HepG2 (cell line): ENCODE results near the gene WSCD2. TPM values are rescaled to one million over a fixed set of nuclear protein-coding genes. Genes with fewer than 3 reads are reported as not detected.

Source experiments
- ATAC-seq: fragments of 200-7000 bp; cut with Tn5 transposase; 3 replicates; pipeline ENCODE4 v1.9.1; 2020; ENCODE audit warnings: mild to moderate bottlenecking, moderate library complexity
- BruUV-seq: library from RNA; stranded (reverse); fragments of 400-500 nt; replicated peaks from 2 replicates; lab custom pipeline; 2021; lab: Mats Ljungman, UMichigan
- CTCF ChIA-PET: fragments of 300-600 bp; formaldehyde crosslinking; extraction: SDS; loops from one replicate; lab custom pipeline; 2021; ENCODE audit warnings: low total read pairs, inconsistent platforms, low intra/inter-chr PET ratio; lab: Yijun Ruan, JAX
- POLR2A ChIA-PET: fragments of 350-600 bp; sonication (Branson Sonifier 250); formaldehyde crosslinking; loops from one replicate; lab custom pipeline; 2020; ENCODE audit warnings: antibody characterized with exemption, inconsistent platforms; lab: Yijun Ruan, JAX
- DNase-seq: peaks from one replicate; pipeline ENCODE4 v3.0.0-alpha.2; 2015; ENCODE audit warnings: low spot score
- FAIRE-seq: peaks from 3 replicates; lab custom pipeline; 2011; peaks lifted over from hg19 to GRCh38; lab: Jason Lieb, UNC
- H2AFZ ChIP-seq: one replicate; pipeline ENCODE4 v1.6.1; 2011; ENCODE audit warnings: low read length, inconsistent platforms
- H3K27ac ChIP-seq: fragments of 300-600 bp; 3 replicates; pipeline ENCODE4 v1.8.0; 2011; ENCODE audit warnings: mixed run types, mild to moderate bottlenecking, mixed read lengths, low read length, inconsistent platforms; ENCODE audit not compliant: insufficient read depth; ENCODE audit errors: extremely low read length
- H3K27me3 ChIP-seq, 2 experiments: fragments of 200-600 bp in 1 of 2; 2 replicates in 1 of 2; 3 replicates in 1 of 2; pipeline versions ENCODE4 v1.6.0 to v1.8.0; 2011; ENCODE audit warnings: low read length in 2 of 2, mild to moderate bottlenecking in 2 of 2, moderate library complexity in 2 of 2, inconsistent platforms in 1 of 2; ENCODE audit not compliant: insufficient read depth in 2 of 2, control insufficient read depth in 1 of 2
- H3K36me3 ChIP-seq, 2 experiments: fragments of 200-600 bp in 1 of 2; replicated peaks in 1 of 2; 2 replicates in 1 of 2; 3 replicates in 1 of 2; pipeline versions ENCODE4 v1.5.1 to v1.8.0; 2011; ENCODE audit warnings: low read length in 2 of 2, inconsistent platforms in 1 of 2; ENCODE audit not compliant: insufficient read depth in 2 of 2, control insufficient read depth in 1 of 2
- H3K4me1 ChIP-seq: 2 replicates; pipeline ENCODE4 v1.5.1; 2012; ENCODE audit warnings: low read length, inconsistent platforms; ENCODE audit not compliant: insufficient read depth
- H3K4me2 ChIP-seq: 2 replicates; pipeline ENCODE4 v1.6.0; 2011; ENCODE audit warnings: low read depth, low read length, inconsistent platforms
- H3K4me3 ChIP-seq, 3 experiments: fragments of 200-600 bp in 1 of 3; sonication (generic), shearing (Covaris generic) in 1 of 3; replicated peaks in 1 of 3; 2 replicates each; pipeline ENCODE4 v1.5.1; 2011 to 2016; ENCODE audit warnings: low read length in 3 of 3, inconsistent platforms in 2 of 3, low read depth in 2 of 3, mild to moderate bottlenecking in 2 of 3, control low read depth in 1 of 3, mixed read lengths in 1 of 3; ENCODE audit not compliant: insufficient read depth in 1 of 3
- H3K79me2 ChIP-seq: one replicate; pipeline ENCODE4 v1.6.1; 2011; ENCODE audit warnings: low read length, inconsistent platforms; ENCODE audit not compliant: insufficient read depth
- H3K9ac ChIP-seq: 2 replicates; pipeline ENCODE4 v1.6.0; 2011; ENCODE audit warnings: mild to moderate bottlenecking, low read depth, low read length, inconsistent platforms; ENCODE audit not compliant: insufficient read depth
- H3K9me3 ChIP-seq: 2 replicates; pipeline ENCODE4 v1.5.1; 2012; ENCODE audit warnings: mild to moderate bottlenecking, low read length
- H4K20me1 ChIP-seq: 2 replicates; pipeline ENCODE4 v1.6.0; 2011; ENCODE audit warnings: inconsistent platforms, mild to moderate bottlenecking, low read length, moderate library complexity; ENCODE audit not compliant: insufficient read depth
- CSRNP2 ChIP-seq: sonication (generic); formaldehyde crosslinking; conservative IDR thresholded peaks from 2 replicates; pipeline ENCODE4 v1.8.0; 2022; ENCODE audit warnings: low read depth, missing genetic modification reagents
- FOXK1 ChIP-seq: sonication (generic); formaldehyde crosslinking; IDR thresholded peaks from 2 replicates; pipeline ENCODE4 v1.4.0; 2020; ENCODE audit warnings: low read depth, missing genetic modification reagents, borderline replicate concordance
- HMG20A ChIP-seq: IDR thresholded peaks from 2 replicates; pipeline ENCODE4 v1.6.1; 2016; ENCODE audit warnings: borderline replicate concordance
- JARID2 ChIP-seq: sonication (generic); formaldehyde crosslinking; IDR thresholded peaks from 2 replicates; pipeline ENCODE4 v1.8.1; 2023; ENCODE audit warnings: missing genetic modification reagents, inconsistent platforms; ENCODE audit not compliant: insufficient replicate concordance
- RBFOX2 ChIP-seq: fragments of 200-400 bp; formaldehyde crosslinking; IDR thresholded peaks from 2 replicates; pipeline ENCODE4 v1.6.1; 2017; ENCODE audit warnings: low read depth, mild to moderate bottlenecking, low read length
- ZNF329 ChIP-seq: sonication (generic); formaldehyde crosslinking; IDR thresholded peaks from 2 replicates; pipeline ENCODE4 v1.9.0; 2021; ENCODE audit warnings: low read depth, mild to moderate bottlenecking, missing genetic modification reagents
- ZNF883 ChIP-seq: sonication (generic); formaldehyde crosslinking; IDR thresholded peaks from 2 replicates; pipeline ENCODE4 v1.5.1; 2020; ENCODE audit warnings: mild to moderate bottlenecking, missing genetic modification reagents; ENCODE audit errors: not compliant biosample characterization
- WGBS: methylation state at CpG from one replicate; pipeline ENCODE4 v1.1.6; 2017; ENCODE audit warnings: low lambda C conversion rate; 5-methylcytosine and 5-hydroxymethylcytosine counted together
- in situ Hi-C: cut with HindIII; loops from 2 replicates; pipeline ENCODE4 v1.10.0; 2017; ENCODE audit warnings: low pct_unique_long_range_greater_than_20kb; ENCODE audit not compliant: extremely low pct_ligation_motif_present
- intact Hi-C: fragments of 100-400 bp; cut with micrococcal nuclease; formaldehyde crosslinking; loops from one replicate; pipeline ENCODE4 v1.10.0; 2022; ENCODE audit not compliant: unreplicated experiment
- polyA plus RNA-seq, 8 experiments: library from polyadenylated mRNA; depleted of rRNA in 3 of 8; stranded (reverse) in 7 of 8; unstranded in 1 of 8; fragments of >200 nt; fragmentation: Illumina TruSeq in 4 of 8; extraction: Trizol in 4 of 8; gene quantifications; 2 replicates each; pipeline versions ENCODE4 v1.2.1 to v1.2.3, GENCODE V29; 2011 to 2016; ENCODE audit warnings: low read depth in 4 of 8, missing spikeins in 1 of 8, mixed read lengths in 1 of 8; ENCODE audit not compliant: insufficient read depth in 1 of 8
- total RNA-seq, 5 experiments: library from RNA; depleted of rRNA; stranded (reverse); fragments of >200 nt; fragmentation: Illumina TruSeq; extraction: Trizol; gene quantifications; 2 replicates each; pipeline ENCODE4 v1.2.3, GENCODE V29; 2016; ENCODE audit warnings: low read depth in 1 of 5
- TF ChIP-seq, protein P1 (sequence below): sonication (generic); formaldehyde crosslinking; IDR thresholded peaks from 2 replicates; pipeline ENCODE4 v1.5.1; 2020; ENCODE audit warnings: missing genetic modification reagents, mild to moderate bottlenecking, borderline replicate concordance
- TF ChIP-seq, protein P2 (sequence below): sonication (generic); formaldehyde crosslinking; IDR thresholded peaks from 2 replicates; pipeline ENCODE4 v1.8.0; 2022; ENCODE audit warnings: low read depth, missing genetic modification reagents

Gene WSCD2
- total and polyA plus RNA-seq, 2 of the 13 experiments (the other 11 are each of a cell fraction or from before 2014, with no cell fraction given): not detected

GRCh38 chr12:108106599-108106998 lies 22.5 kb upstream of the WSCD2 start:
- ChIA-PET CTCF (no interaction called here), POLR2A (no interaction called here)

GRCh38 chr12:108107293-108107692 lies 21.8 kb upstream of the WSCD2 start:
- POLR2A ChIA-PET: no interaction called here
- intact Hi-C loops (no loop called here), in situ Hi-C loops (no loop called here)
- CTCF ChIA-PET: no interaction called here
- Histone ChIP-seq H3K79me2 (no peaks in the 10 kb centered on the region), H3K9ac (no peak overlapping the region), H3K4me2 (no peak overlapping the region), H3K4me3 (no peak overlapping the region), H3K27me3 (peaks cover 0 to 3% of the 10 kb centered on the region in 2 experiments; a peak in 1 of 5 replicates), H3K9me3 (no peaks in the 10 kb centered on the region), H2AFZ (no peak overlapping the region), H3K27ac (no peak overlapping the region), H3K4me1 (no peaks in the 10 kb centered on the region), H4K20me1 (no peaks in the 10 kb centered on the region), H3K36me3 (no peaks in the 10 kb centered on the region)
- BruUV-seq: no TSS peak
- ATAC-seq: no peak
- no peak for FAIRE-seq
- DNase-seq: no peak
- 24% methylated on average over 4 of the region's 4 CpGs for WGBS
- no peak for TF ChIP-seq RBFOX2
- TF ChIP-seq, protein P1, sequence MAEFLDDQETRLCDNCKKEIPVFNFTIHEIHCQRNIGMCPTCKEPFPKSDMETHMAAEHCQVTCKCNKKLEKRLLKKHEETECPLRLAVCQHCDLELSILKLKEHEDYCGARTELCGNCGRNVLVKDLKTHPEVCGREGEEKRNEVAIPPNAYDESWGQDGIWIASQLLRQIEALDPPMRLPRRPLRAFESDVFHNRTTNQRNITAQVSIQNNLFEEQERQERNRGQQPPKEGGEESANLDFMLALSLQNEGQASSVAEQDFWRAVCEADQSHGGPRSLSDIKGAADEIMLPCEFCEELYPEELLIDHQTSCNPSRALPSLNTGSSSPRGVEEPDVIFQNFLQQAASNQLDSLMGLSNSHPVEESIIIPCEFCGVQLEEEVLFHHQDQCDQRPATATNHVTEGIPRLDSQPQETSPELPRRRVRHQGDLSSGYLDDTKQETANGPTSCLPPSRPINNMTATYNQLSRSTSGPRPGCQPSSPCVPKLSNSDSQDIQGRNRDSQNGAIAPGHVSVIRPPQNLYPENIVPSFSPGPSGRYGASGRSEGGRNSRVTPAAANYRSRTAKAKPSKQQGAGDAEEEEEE (CRISPR knock-in tag): no peak
- TF ChIP-seq, protein P2, sequence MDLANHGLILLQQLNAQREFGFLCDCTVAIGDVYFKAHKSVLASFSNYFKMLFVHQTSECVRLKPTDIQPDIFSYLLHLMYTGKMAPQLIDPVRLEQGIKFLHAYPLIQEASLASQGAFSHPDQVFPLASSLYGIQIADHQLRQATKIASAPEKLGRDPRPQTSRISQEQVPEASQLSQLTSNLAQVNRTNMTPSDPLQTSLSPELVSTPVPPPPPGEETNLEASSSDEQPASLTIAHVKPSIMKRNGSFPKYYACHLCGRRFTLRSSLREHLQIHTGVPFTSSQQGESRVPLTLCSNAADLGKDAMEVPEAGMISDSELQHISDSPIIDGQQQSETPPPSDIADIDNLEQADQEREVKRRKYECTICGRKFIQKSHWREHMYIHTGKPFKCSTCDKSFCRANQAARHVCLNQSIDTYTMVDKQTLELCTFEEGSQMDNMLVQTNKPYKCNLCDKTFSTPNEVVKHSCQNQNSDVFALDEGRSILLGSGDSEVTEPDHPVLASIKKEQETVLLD (CRISPR knock-in tag): no peak

More at GRCh38 chr12:108106599-108106998, 22.5 kb upstream of the WSCD2 start:
- FAIRE-seq (no peak), ATAC-seq (no peak), DNase-seq (no peak)
- WGBS: 40% methylated on average over 1 of the region's 1 CpG
- BruUV-seq: no TSS peak
- H3K27ac ChIP-seq: no peak overlapping the region
- TF ChIP-seq ZNF883 (CRISPR knock-in tag): no peak
- no peak for TF ChIP-seq JARID2 (CRISPR knock-in tag)
- TF ChIP-seq ZNF329 (CRISPR knock-in tag): no peak
- TF ChIP-seq FOXK1 (CRISPR knock-in tag): no peak
- TF ChIP-seq HMG20A: no peak
- no peak for TF ChIP-seq CSRNP2 (CRISPR knock-in tag)
- no peak overlapping the region for H3K9ac ChIP-seq
- no peak overlapping the region for H2AFZ ChIP-seq
- in situ Hi-C loops (no loop called here), intact Hi-C loops (no loop called here)
- peaks cover 0 to 3% of the 10 kb centered on the region in 2 experiments; a peak in 1 of 5 replicates for H3K27me3 ChIP-seq
- no peaks in the 10 kb centered on the region for H3K36me3 ChIP-seq
- no peaks in the 10 kb centered on the region for H3K4me1 ChIP-seq
- no peak overlapping the region for H3K4me2 ChIP-seq
- no peaks in the 10 kb centered on the region for H4K20me1 ChIP-seq
- no peak overlapping the region for H3K4me3 ChIP-seq
- H3K79me2 ChIP-seq: no peaks in the 10 kb centered on the region
- H3K9me3 ChIP-seq: no peaks in the 10 kb centered on the region
